Mammary epithelial cell (primary cell): ENCODE measurements around the gene LRIG3.

Experiments used
- EZH2 ChIP-seq: IDR thresholded peaks from 2 replicates; pipeline ENCODE4 v1.6.1; 2012; ENCODE audit warnings: low read length, inconsistent platforms, borderline replicate concordance
- TF ChIP-seq, protein P1 (sequence below), 2 donors: IDR thresholded peaks in 1 of 2; conservative IDR thresholded peaks in 1 of 2; 2 replicates each; pipeline ENCODE4 v1.5.1; 2011 to 2012; ENCODE audit warnings: inconsistent platforms in 2 of 2, low read length in 2 of 2, mild to moderate bottlenecking in 2 of 2, control low read depth in 1 of 2, low read depth in 1 of 2; ENCODE audit not compliant: insufficient read depth in 1 of 2; ENCODE audit errors: extremely low read depth in 1 of 2

DNA sequence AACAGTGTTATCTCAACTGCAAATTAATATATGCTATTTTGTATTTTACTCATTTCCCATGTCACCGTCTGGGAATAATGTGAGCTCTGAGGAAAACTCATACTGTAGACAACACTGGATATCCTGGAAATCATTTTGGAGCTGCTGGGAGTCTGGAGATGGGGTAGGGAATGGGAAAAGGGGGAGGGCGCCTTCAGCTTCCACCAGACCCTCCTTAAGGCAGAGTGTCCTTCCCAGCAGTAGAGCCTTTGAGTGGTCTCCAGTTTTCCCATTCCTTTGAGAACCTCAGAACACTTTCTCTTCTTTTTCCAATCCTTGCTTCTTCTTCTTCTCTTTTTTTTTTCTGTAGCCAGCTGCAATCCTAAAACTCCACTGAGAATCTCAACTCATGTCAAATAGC lies 5.4 kb upstream of the LRIG3 start:
- TF ChIP-seq, protein P1, sequence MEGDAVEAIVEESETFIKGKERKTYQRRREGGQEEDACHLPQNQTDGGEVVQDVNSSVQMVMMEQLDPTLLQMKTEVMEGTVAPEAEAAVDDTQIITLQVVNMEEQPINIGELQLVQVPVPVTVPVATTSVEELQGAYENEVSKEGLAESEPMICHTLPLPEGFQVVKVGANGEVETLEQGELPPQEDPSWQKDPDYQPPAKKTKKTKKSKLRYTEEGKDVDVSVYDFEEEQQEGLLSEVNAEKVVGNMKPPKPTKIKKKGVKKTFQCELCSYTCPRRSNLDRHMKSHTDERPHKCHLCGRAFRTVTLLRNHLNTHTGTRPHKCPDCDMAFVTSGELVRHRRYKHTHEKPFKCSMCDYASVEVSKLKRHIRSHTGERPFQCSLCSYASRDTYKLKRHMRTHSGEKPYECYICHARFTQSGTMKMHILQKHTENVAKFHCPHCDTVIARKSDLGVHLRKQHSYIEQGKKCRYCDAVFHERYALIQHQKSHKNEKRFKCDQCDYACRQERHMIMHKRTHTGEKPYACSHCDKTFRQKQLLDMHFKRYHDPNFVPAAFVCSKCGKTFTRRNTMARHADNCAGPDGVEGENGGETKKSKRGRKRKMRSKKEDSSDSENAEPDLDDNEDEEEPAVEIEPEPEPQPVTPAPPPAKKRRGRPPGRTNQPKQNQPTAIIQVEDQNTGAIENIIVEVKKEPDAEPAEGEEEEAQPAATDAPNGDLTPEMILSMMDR (conservative IDR thresholded peaks at IDR 0.05 in 1 of 2, IDR thresholded peaks at IDR 0.05 in 1 of 2; ENCODE audit: extremely low read depth in 1 of 2, insufficient read depth in 1 of 2, low read depth in 1 of 2, low read length in 2 of 2), result no peak
- TF ChIP-seq EZH2, result no peak
